HG03039 (cell line): ENCODE data around the gene TARM1.

ENCODE experiments used
- ATAC-seq: cut with Tn5 transposase; IDR thresholded peaks from one replicate; pipeline ENCODE4 v1.9.1; 2021; ENCODE audit warnings: mild to moderate bottlenecking, moderate library complexity; ENCODE audit not compliant: unreplicated experiment

The TARM1 gene

GRCh38 chr19:54035215-54036178 is 45.7 kb downstream of the TARM1 start:
- ATAC-seq, result no peak

- no peak for ATAC-seq
Measured at GRCh38 chr19:54030895-54031586, 50.1 kb downstream of the TARM1 start.

- ATAC-seq, result no peak
Measured at GRCh38 chr19:54029930-54030490, 51.2 kb downstream of the TARM1 start.

GRCh38 chr19:54029301-54029700 is 51.9 kb downstream of the TARM1 start:
- no peak for ATAC-seq

GRCh38 chr19:54026656-54027055 is 54.5 kb downstream of the TARM1 start:
- no peak for ATAC-seq

- ATAC-seq, result no peak
Measured at GRCh38 chr19:54024660-54025059, 56.5 kb downstream of the TARM1 start.

GRCh38 chr19:54023191-54023590 is 58.0 kb downstream of the TARM1 start:
- no peak for ATAC-seq

GRCh38 chr19:54021932-54022331 is 59.2 kb downstream of the TARM1 start:
- no peak for ATAC-seq

GRCh38 chr19:54021363-54021762 is 59.8 kb downstream of the TARM1 start:
- ATAC-seq, result no peak
